Prostate gland (tissue), 2 donors: ENCODE measurements around the gene RPS25.

Experiments
- CTCF ChIP-seq, 4 experiments: fragments of 200-600 bp in 2 of 4; fragments of 450-650 bp in 2 of 4; sonication (generic) in 2 of 4; IDR thresholded peaks; 1 replicate in 3 of 4; 2 replicates in 1 of 4; pipeline ENCODE4 v1.5.1; 2016 to 2019; ENCODE audit warnings: antibody characterized with exemption in 4 of 4, mild to moderate bottlenecking in 2 of 4, moderate library complexity in 2 of 4
- POLR2AphosphoS5 ChIP-seq: sonication (generic); formaldehyde crosslinking; IDR thresholded peaks from one replicate; pipeline ENCODE4 v1.6.1; 2017; ENCODE audit warnings: antibody characterized with exemption

DNA sequence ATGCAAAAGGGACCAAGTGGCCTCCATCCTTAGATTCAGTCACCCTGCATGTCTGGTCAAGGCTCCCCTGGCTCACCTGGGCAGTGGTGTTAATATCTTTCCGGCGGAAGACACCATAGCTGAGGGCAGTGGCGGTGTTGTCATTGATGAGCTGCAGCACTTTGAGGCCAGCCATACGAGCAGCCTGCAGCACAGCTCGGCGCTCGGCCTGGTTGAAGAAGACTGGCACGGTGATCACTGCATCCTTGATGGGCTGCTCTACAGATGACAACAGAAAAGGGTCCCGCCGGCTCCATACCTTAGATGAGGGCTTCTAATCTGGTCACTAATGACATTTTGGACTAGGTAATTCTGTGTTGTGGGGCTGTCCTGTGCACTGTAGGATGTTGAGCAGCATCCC, 36.3 kb upstream of the RPS25 start:
- TF ChIP-seq CTCF (IDR thresholded peaks at IDR 0.05) (no peak), POLR2AphosphoS5 (no peak)
